DND-41 (cell line): Measurements from ENCODE around the gene NYAP2.

ENCODE experiments used
- ATAC-seq: fragments of 200-7000 bp; cut with Tn5 transposase; 3 replicates; pipeline ENCODE4 v1.9.1; 2021; ENCODE audit warnings: low read depth; ENCODE audit not compliant: insufficient read depth
- DNase-seq: peaks from one replicate; pipeline ENCODE4 v3.0.0-alpha.2; 2020
- H2AFZ ChIP-seq: 2 replicates; pipeline ENCODE4 v1.6.0; 2012; ENCODE audit warnings: low read depth, low read length
- H3K27ac ChIP-seq: 2 replicates; pipeline ENCODE4 v1.5.1; 2012; ENCODE audit warnings: low read length, inconsistent platforms
- H3K27me3 ChIP-seq: fragments of 200-600 bp; sonication (generic); 2 replicates; pipeline ENCODE4 v1.6.0; 2012; ENCODE audit warnings: low read length, mild to moderate bottlenecking, inconsistent platforms; ENCODE audit not compliant: insufficient read depth, poor library complexity
- H3K36me3 ChIP-seq: 2 replicates; pipeline ENCODE4 v1.5.1; 2012; ENCODE audit warnings: low read length, inconsistent platforms; ENCODE audit not compliant: insufficient read depth
- H3K4me1 ChIP-seq: 2 replicates; pipeline ENCODE4 v1.5.1; 2012; ENCODE audit warnings: mild to moderate bottlenecking, low read length; ENCODE audit not compliant: insufficient read depth
- H3K4me2 ChIP-seq: 2 replicates; pipeline ENCODE4 v1.6.0; 2012; ENCODE audit warnings: mild to moderate bottlenecking, moderate library complexity, low read length, inconsistent platforms; ENCODE audit not compliant: insufficient read depth
- H3K4me3 ChIP-seq, 2 experiments: fragments of 200-600 bp in 1 of 2; shearing (Covaris generic) in 1 of 2; 2 replicates each; pipeline ENCODE4 v1.5.1; 2012 to 2016; ENCODE audit warnings: inconsistent platforms in 2 of 2, low read length in 2 of 2, mild to moderate bottlenecking in 2 of 2, low read depth in 1 of 2, moderate library complexity in 1 of 2
- H3K79me2 ChIP-seq: 2 replicates; pipeline ENCODE4 v1.6.0; 2012; ENCODE audit warnings: low read length, inconsistent platforms; ENCODE audit not compliant: insufficient read depth
- H3K9ac ChIP-seq: 2 replicates; pipeline ENCODE4 v1.6.0; 2012; ENCODE audit warnings: low read depth, mild to moderate bottlenecking, inconsistent platforms, low read length, moderate library complexity
- H3K9me3 ChIP-seq: 2 replicates; pipeline ENCODE4 v1.5.1; 2012; ENCODE audit warnings: low read length, moderate library complexity, mild to moderate bottlenecking, inconsistent platforms; ENCODE audit not compliant: insufficient read depth, severe bottlenecking
- H4K20me1 ChIP-seq: 2 replicates; pipeline ENCODE4 v1.6.0; 2012; ENCODE audit warnings: low read length; ENCODE audit not compliant: insufficient read depth
- CTCF ChIP-seq: IDR thresholded peaks from 2 replicates; pipeline ENCODE4 v1.5.1; 2012; ENCODE audit warnings: borderline replicate concordance, low read length, moderate library complexity, mild to moderate bottlenecking; ENCODE audit not compliant: poor library complexity, severe bottlenecking; ENCODE audit errors: extremely low read depth
- EZH2 ChIP-seq: IDR thresholded peaks from 3 replicates; pipeline ENCODE4 v1.6.1; 2012; ENCODE audit warnings: borderline replicate concordance, low read depth, mild to moderate bottlenecking, moderate library complexity, low read length, inconsistent platforms; ENCODE audit not compliant: severe bottlenecking

The NYAP2 gene

GRCh38 chr2:225536036-225536435 is 136.5 kb downstream of the NYAP2 start:
- Histone ChIP-seq H3K36me3 (no peaks in the 10 kb centered on the region), H3K79me2 (no peaks in the 10 kb centered on the region)

GRCh38 chr2:225543626-225544025 is 144.1 kb downstream of the NYAP2 start:
- H4K20me1 ChIP-seq = no peaks in the 10 kb centered on the region
- no peak overlapping the region for H2AFZ ChIP-seq
- no peak overlapping the region for H3K27ac ChIP-seq
- H3K36me3 ChIP-seq = no peaks in the 10 kb centered on the region
- H3K9me3 ChIP-seq = no peaks in the 10 kb centered on the region
- ATAC-seq = no peak
- H3K9ac ChIP-seq = no peak overlapping the region
- H3K4me2 ChIP-seq = no peak overlapping the region
- no peaks in the 10 kb centered on the region for H3K4me1 ChIP-seq
- TF ChIP-seq CTCF = no peak
- TF ChIP-seq EZH2 = no peak
- DNase-seq = no peak
- H3K27me3 ChIP-seq = no peaks in the 10 kb centered on the region
- no peaks in the 10 kb centered on the region for H3K79me2 ChIP-seq
- H3K4me3 ChIP-seq = no peak overlapping the region

More at GRCh38 chr2:225536036-225536435, 136.5 kb downstream of the NYAP2 start:
- H3K27me3 ChIP-seq = no peaks in the 10 kb centered on the region
- H4K20me1 ChIP-seq = no peaks in the 10 kb centered on the region
- no peaks in the 10 kb centered on the region for H3K4me1 ChIP-seq
- no peak overlapping the region for H3K27ac ChIP-seq
- ATAC-seq (no peak), DNase-seq (no peak)
- H3K9me3 ChIP-seq = no peaks in the 10 kb centered on the region
- H2AFZ ChIP-seq = no peak overlapping the region
- H3K9ac ChIP-seq = no peak overlapping the region
- TF ChIP-seq EZH2 (no peak), CTCF (no peak)
- no peak overlapping the region for H3K4me2 ChIP-seq
- H3K4me3 ChIP-seq = no peak overlapping the region

GRCh38 chr2:225556461-225556860 is 157.0 kb downstream of the NYAP2 start:
- H2AFZ ChIP-seq = no peak overlapping the region
- no peak overlapping the region for H3K9ac ChIP-seq
- ATAC-seq (no peak), DNase-seq (no peak)
- no peak overlapping the region for H3K4me3 ChIP-seq
- no peak overlapping the region for H3K4me2 ChIP-seq
- no peaks in the 10 kb centered on the region for H3K27me3 ChIP-seq
- H3K36me3 ChIP-seq = no peaks in the 10 kb centered on the region
- no peak for TF ChIP-seq CTCF
- no peak for TF ChIP-seq EZH2
- no peak overlapping the region for H3K27ac ChIP-seq
- H3K4me1 ChIP-seq = no peaks in the 10 kb centered on the region
- no peaks in the 10 kb centered on the region for H3K9me3 ChIP-seq
- H4K20me1 ChIP-seq = no peaks in the 10 kb centered on the region
- H3K79me2 ChIP-seq = no peaks in the 10 kb centered on the region

GRCh38 chr2:225558399-225559071 is 159.0 kb downstream of the NYAP2 start:
- Histone ChIP-seq H3K27me3 (no peaks in the 10 kb centered on the region), H3K79me2 (no peaks in the 10 kb centered on the region), H3K4me1 (no peaks in the 10 kb centered on the region), H2AFZ (no peak overlapping the region), H3K36me3 (no peaks in the 10 kb centered on the region), H3K4me2 (no peak overlapping the region), H4K20me1 (no peaks in the 10 kb centered on the region), H3K9me3 (no peaks in the 10 kb centered on the region), H3K4me3 (no peak overlapping the region), H3K27ac (no peak overlapping the region), H3K9ac (no peak overlapping the region)
- DNase-seq (no peak), ATAC-seq (no peak)
- TF ChIP-seq CTCF (no peak), EZH2 (no peak)
